HG03571 (cell line): ENCODE results near the gene CST4.
A peak's percentile ranks its signal among the peaks of the same experiment; 100 is the strongest.
"Not testable (repeated sequence)": the region's sequence is repeated elsewhere in the genome, so short reads cannot be mapped to it uniquely, and the experiment has no call there.

ENCODE experiments used
- ATAC-seq: cut with Tn5 transposase; IDR thresholded peaks from one replicate; pipeline ENCODE4 v1.9.1; 2021; ENCODE audit not compliant: unreplicated experiment

Gene CST4

GRCh38 chr20:23644164-23644563 is 44.7 kb downstream of the CST4 start:
- ATAC-seq = no peak

GRCh38 chr20:23643659-23644058 is 45.2 kb downstream of the CST4 start:
- ATAC-seq = no peak

GRCh38 chr20:23641936-23642751 is 46.7 kb downstream of the CST4 start:
- ATAC-seq = no peak

- ATAC-seq = no peak
Observed at GRCh38 chr20:23640671-23641667, 47.9 kb downstream of the CST4 start.

GRCh38 chr20:23640018-23640601 is 48.7 kb downstream of the CST4 start:
- ATAC-seq = no peak

GRCh38 chr20:23639490-23639958 is 49.3 kb downstream of the CST4 start:
- no peak for ATAC-seq

- no peak for ATAC-seq
Observed at GRCh38 chr20:23638309-23638708, 50.5 kb downstream of the CST4 start.

- ATAC-seq = peak; percentile 68
Observed at GRCh38 chr20:23637282-23638221, 51.3 kb downstream of the CST4 start, which contains the start of gene CST3. Gene CST3 (minus strand): TSS chr20:23637955. CDS start chr20:23637862, 93 bp downstream.

- ATAC-seq = no peak
Observed at GRCh38 chr20:23636908-23637281, 51.9 kb downstream of the CST4 start.

- no peak for ATAC-seq
Observed at GRCh38 chr20:23636182-23636907, 52.5 kb downstream of the CST4 start.

GRCh38 chr20:23635768-23636090 is 53.1 kb downstream of the CST4 start:
- ATAC-seq = not testable (repeated sequence)
